GM19468 (cell line): Measurements from ENCODE around the gene OCIAD2.
"Not testable (repeated sequence)": the region's sequence is repeated elsewhere in the genome, so short reads cannot be mapped to it uniquely, and the experiment has no call there.

Experiments used
- ATAC-seq: cut with Tn5 transposase; IDR thresholded peaks from one replicate; pipeline ENCODE4 v1.9.1; 2021; ENCODE audit warnings: mild to moderate bottlenecking, moderate library complexity, moderate number of reproducible peaks; ENCODE audit not compliant: unreplicated experiment; ENCODE audit errors: extremely low read depth

The OCIAD2 gene

DNA sequence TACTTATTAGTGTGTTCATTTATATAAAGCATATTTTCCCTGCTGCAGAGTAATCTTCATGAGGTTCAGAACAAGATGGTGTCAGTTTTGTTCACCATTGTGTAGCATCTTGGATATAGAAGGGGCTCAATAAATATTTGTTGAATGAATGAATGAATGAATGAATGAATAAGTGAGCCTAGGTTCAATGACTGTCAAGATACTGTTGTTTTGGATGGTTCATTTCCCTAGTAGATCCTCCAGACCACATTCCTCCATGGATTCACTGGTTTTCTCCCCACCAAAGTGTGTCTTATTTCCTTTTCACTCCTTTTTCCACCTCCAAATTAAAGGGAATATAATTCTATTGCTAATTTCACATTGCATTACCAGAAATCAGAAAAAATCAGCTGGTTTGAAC is 2.1 kb upstream of the OCIAD2 start:
- no peak for ATAC-seq

- no peak for ATAC-seq
Observed at GRCh38 chr4:48907706-48908477, 1.3 kb upstream of the OCIAD2 start.

- no peak for ATAC-seq
Observed at GRCh38 chr4:48905363-48906015, 1.1 kb downstream of the OCIAD2 start.

- no peak for ATAC-seq
Observed at GRCh38 chr4:48904541-48905142, 1.9 kb downstream of the OCIAD2 start.

DNA sequence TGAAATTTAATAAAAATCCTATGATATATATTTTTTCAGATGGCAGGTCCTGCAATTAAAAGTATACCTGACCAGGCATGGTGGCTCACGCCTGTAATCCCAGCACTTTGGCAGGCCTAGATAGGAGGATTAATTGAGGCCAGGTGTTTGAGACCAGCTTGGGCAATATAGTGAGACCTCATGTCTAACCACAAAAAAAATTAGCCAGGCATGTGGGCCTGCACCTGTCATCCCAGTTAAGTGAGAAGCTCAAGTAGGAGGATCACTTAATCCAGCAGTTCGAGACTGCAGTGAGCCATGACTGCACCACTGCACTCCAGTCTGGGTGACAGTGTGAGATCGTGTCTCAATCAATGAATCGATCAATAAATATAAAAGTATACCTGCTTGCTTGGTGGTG is 2.5 kb downstream of the OCIAD2 start:
- ATAC-seq: no peak

DNA sequence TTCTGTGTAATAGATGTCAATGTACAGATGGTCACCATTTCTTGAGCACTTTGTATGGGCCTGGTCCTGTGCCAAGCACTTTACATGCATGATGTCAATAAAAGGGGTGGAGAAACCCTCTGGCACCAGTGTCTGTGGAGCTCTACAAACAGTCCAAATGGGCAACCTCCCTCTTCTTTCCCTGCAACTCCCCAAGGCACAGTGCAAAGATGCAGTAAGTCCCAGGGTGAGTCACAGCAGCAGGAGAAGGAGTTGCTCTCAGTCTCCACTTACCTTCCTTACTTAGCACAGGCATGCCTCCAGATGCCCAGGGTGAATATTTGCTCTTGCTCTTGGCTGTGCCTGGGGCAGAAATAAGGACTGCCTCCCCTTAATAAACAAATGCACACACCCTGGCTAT is 4.3 kb downstream of the OCIAD2 start:
- no peak for ATAC-seq

DNA sequence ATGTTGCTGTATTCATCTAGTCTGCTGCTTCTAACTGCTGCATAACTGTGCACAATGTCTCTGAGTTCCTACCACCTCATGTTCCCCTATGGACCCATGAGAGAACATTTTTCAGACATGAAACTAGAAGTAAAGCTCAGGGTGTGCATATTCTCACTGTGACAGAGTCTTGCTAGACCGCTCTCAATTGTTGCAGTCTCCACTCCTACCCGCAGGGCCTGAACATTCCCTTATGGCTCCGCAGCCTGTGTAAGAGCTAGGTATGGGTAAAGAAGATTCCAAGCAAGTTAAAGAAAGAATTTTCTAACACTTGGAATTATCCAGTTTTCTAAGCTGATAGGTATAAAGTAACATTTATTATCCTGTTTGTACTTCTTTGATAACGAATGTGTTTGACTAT is 5.4 kb downstream of the OCIAD2 start:
- no peak for ATAC-seq

GRCh38 chr4:48899950-48900349 is 6.6 kb downstream of the OCIAD2 start:
- no peak for ATAC-seq

DNA sequence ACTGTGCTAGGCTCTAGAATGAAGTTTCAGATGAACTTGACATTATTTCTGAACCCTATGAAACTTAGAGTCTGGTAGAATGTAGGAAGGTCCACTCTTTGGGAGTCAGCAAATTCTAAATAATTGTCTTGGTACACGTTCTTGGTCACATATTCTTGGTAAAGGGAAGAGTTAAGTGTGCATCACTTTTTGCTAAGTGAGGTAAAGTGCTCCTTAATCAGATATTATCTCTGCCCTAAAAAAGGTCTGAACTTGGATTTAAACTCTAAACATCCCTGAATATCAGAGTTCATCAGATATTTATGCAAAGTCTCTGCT is 7.2 kb downstream of the OCIAD2 start:
- no peak for ATAC-seq

DNA sequence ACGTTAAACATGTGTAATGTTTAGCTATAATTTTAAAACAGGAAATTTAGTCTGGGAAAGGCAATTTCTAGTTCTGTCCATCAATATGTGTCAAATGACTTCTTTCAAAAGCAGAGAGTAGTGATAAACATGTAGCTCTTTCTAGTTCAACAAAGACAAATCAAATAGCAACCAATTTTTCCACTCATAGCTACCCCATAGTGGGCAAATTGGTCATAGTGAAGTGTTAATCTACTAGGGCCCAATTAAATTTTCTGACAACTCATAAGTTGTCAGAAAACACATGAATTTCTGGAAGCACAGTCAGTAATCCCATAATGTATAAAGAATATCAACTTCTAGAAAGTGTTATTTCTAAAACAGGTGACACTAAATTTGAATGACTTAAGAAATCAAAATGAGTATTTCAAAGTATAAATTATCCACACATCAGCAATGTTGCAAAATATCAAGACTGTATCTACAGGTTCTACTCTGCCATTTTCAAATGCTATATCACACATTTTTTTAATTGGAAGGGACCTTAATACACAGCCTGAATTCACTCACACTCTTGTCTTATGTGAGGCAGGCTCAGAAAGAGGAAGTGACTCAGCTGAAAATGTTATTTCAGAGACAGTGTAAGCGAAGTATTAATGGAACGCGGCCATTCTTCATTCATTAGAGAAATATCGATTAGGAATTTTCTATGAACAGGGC is 7.7 kb downstream of the OCIAD2 start:
- peak; percentile 69 for ATAC-seq

GRCh38 chr4:48896845-48897244 is 9.7 kb downstream of the OCIAD2 start:
- ATAC-seq: no peak

- ATAC-seq: no peak
Observed at GRCh38 chr4:48891028-48891619, 15.4 kb downstream of the OCIAD2 start.

DNA sequence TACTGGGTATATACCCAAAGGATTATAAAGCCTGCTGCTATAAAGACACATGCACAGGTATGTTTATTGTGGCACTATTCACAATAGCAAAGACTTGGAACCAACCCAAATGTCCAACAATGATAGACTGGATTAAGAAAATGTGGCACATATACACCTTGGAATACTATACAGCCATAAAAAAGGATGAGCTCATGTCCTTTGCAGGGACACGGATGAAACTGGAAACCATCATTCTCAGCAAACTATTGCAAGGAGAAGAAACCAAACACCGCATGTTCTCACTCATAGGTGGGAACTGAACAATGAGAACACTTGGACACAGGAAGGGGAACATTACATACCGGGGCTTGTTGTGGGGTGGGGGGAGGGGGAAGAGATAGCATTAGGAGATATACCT is 16.8 kb downstream of the OCIAD2 start:
- ATAC-seq: not testable (repeated sequence)

- ATAC-seq: not testable (repeated sequence)
Observed at GRCh38 chr4:48881646-48882045, 24.9 kb downstream of the OCIAD2 start.

DNA sequence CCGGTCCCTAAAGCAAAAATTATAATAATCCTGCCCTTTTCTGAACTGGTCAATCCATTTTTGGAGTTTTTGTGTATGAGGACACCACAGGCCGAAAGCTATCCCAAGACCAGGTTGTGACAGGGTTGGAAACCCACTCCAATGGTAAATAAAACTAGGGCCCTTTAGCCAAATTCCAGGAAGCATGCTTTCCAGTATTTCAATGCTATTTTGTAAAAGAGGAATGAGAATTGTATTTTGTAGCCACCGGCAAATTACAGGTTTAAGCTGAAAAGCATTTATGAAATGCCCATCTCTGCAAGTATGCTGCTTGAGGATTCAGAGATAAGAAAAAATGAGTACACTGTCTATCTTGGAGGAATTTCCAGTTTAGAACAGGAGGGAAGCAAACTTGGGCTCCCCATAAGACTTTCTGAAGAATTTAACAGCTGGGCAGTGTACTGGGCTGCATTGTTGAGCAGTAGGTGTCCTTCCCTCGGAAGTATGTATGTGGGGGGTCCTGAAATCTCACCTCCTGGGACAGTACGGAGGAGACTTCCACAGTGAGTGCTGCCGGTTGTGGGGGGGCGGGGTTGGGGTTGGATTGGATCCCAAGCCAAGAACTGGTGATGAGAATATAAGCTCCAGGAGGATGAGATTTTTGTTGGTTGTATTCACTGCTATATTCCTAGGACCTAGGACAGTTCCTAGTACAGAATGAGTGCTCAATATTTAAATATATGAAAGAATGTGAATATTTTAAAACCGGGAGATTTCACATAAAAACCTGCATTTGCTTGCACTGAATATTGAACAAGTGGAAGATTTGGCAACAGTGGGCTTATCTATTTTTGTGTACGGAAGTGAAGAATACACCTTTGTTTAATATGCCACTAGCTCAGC is 26.8 kb downstream of the OCIAD2 start:
- ATAC-seq: no peak

DNA sequence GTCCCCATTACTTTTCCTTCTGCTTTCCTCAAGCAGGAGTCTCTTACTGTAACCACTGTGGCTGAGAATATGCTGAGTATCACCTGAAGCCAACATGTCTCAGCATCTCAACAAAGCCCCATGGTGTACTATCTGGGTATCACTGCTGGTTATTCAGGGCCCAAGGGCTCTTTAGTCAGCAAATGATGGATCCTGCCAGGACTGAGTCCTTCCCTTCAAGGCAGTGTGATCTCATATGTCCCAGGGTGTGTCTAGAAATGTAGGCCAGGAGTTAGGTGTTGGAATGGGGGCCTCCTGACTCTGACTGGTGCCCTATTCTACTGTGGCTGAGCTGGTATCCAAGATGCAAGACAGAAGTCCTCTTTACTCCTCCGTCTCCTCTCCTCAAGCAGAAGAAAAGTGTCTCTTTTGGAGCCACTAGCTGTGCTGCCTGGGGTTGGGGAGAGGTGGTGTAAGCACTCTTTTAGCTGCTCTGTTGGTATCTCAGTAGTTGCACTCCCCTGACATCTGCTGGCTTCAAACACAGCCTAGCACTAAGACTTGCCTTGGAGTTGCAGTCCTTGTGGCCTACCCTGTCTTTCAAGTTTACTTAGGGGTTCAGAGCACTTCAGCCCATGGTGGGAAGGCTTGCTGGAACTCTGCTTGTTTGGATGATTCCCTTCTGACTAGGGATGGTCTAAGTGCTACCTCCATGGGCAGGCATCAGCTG is 28.6 kb downstream of the OCIAD2 start:
- ATAC-seq: no peak

GRCh38 chr4:48864696-48865095 is 41.9 kb downstream of the OCIAD2 start:
- ATAC-seq: not testable (repeated sequence)

DNA sequence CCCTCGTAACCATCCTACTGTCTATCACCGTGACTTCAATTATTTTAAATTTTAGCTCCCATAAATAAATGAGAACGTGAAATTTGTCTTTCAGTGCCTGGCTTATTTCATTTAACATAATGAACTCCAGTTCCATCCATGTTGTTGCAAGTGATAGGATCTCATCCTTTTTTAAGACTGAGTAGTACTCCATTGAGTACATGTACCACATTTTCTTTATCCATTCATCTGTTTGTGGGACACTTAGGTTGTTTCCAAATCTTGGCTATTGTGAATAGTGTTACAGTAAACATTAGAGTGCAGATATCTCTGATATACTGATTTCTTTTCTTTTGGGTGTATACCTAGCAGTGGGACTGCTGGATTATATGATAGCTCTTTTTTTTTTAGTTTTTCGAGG is 42.8 kb downstream of the OCIAD2 start:
- no peak for ATAC-seq

GRCh38 chr4:48862661-48863060 is 43.9 kb downstream of the OCIAD2 start:
- ATAC-seq: no peak
